ENCODE measurements around the gene PPM1N. TPM values are rescaled to one million over a fixed set of nuclear protein-coding genes. Genes with fewer than 3 reads are reported as not detected.

Gene PPM1N
- polyA plus RNA-seq, 1 donor: 1.0 TPM

DNA sequence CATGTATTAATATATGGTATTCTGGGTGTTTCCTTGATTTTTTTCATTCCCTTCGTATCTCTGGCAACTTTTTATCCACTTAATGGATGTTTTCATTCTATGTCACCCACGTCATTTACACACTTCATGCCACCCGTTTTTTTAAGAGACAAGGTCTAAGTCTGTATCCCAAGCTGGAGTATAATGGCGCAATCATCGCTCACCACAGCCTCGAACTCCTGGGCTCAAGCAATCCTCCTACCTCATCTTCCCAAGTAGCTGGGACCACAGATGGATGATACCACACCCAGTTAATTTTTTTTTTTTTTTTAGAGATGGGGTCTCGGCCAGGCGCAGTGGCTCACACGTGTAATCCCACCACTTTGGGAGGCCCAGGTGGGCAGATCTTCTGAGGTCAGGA lies 5.7 kb downstream of the PPM1N start:
- Histone ChIP-seq H3K4me3 (ENCODE audit: low read length) (no peak overlapping the region), H3K4me1 (ENCODE audit: control insufficient read depth, insufficient read depth, low read length) (peaks cover 14% of the 10 kb centered on the region), H3K27me3 (ENCODE audit: control insufficient read depth, insufficient read depth, low read length) (peaks cover 19% of the 10 kb centered on the region), H3K9me3 (ENCODE audit: control insufficient read depth, low read depth, low read length) (peaks cover 7% of the 10 kb centered on the region), H3K36me3 (ENCODE audit: control insufficient read depth, insufficient read depth, low read length) (no peaks in the 10 kb centered on the region), H3K27ac (ENCODE audit: low read length) (no peak overlapping the region)
- no peak for DNase-seq
- WGBS (ENCODE audit: insufficient coverage, low lambda C conversion rate): 83% methylated on average over 3 of the region's 9 CpGs

DNA sequence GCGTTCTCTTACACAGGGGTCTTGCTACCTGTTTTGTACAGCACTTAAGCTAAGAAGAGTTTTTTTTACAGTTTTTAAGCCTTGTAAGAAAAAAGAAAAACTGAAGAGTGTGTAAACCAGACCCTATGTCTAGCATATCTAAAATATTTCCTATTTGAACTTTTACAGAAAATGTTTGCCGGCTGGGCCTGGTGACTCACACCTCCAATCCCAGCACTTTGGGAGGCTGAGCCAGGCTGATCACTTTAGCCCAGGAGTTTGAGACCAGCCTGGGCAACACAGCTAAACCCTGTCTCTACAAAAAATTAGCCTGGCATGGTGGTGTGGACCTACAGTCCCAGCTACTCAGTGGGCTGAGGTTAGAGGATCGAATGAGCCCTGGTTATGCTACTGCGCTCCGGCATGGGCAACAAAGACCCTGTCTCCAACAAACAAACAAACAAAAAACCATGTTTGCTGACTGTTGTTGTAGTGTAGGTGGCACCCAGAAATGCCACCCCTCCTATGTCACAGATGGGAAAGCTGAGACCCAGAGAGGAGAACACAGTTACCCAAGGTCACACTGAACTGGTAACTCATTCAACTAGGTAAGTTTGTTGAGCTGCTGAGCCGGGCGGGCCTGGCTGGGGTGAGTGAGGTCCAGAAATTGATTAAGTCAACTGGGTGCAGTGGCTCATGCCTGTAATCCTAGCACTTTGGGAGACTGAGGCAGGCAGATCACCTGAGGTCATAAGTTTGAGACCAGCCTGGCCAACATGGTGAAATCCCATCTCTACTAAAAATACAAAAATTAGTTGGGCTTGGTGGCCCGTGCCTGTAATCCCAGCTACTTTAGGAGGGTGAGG lies 7.1 kb downstream of the PPM1N start:
- peaks cover 1% of the 10 kb centered on the region for H3K36me3 ChIP-seq (ENCODE audit: control insufficient read depth, insufficient read depth, low read length)
- no peaks in the 10 kb centered on the region for H3K9me3 ChIP-seq (ENCODE audit: control insufficient read depth, low read depth, low read length)
- no peak overlapping the region for H3K4me3 ChIP-seq (ENCODE audit: low read length)
- H3K27ac ChIP-seq (ENCODE audit: low read length): no peak overlapping the region
- DNase-seq: peak in 1 of 2 donors; percentile 15
- H3K27me3 ChIP-seq (ENCODE audit: control insufficient read depth, insufficient read depth, low read length): peaks cover 8% of the 10 kb centered on the region
- 80% methylated on average over 1 of the region's 8 CpGs for WGBS (ENCODE audit: insufficient coverage, low lambda C conversion rate)
- H3K4me1 ChIP-seq (ENCODE audit: control insufficient read depth, insufficient read depth, low read length): peaks cover 12% of the 10 kb centered on the region

DNA sequence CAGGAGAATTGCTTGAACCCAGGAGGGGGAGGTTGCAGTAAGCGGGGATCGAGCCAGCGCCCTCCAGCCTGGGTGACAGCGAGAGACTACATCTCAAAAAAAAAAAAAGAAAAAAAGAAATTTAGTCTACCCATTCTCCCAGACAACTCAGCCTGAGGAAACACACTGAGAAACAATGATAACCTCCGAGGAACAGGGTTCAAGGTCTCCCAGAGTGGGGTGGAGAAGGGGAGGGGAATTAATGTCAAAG lies 7.7 kb downstream of the PPM1N start:
- no CpG with 5 or more reads among the region's 5 CpGs for WGBS (ENCODE audit: insufficient coverage, low lambda C conversion rate)
- peaks cover 12% of the 10 kb centered on the region for H3K4me1 ChIP-seq (ENCODE audit: control insufficient read depth, insufficient read depth, low read length)
- peaks cover 3% of the 10 kb centered on the region for H3K36me3 ChIP-seq (ENCODE audit: control insufficient read depth, insufficient read depth, low read length)
- peaks cover 8% of the 10 kb centered on the region for H3K27me3 ChIP-seq (ENCODE audit: control insufficient read depth, insufficient read depth, low read length)
- no peaks in the 10 kb centered on the region for H3K9me3 ChIP-seq (ENCODE audit: control insufficient read depth, low read depth, low read length)
- H3K27ac ChIP-seq (ENCODE audit: low read length): peak overlapping the region; percentile 92
- H3K4me3 ChIP-seq (ENCODE audit: low read length): peak overlapping the region; percentile 99
- peak in 1 of 2 donors; percentile 59 for DNase-seq

DNA sequence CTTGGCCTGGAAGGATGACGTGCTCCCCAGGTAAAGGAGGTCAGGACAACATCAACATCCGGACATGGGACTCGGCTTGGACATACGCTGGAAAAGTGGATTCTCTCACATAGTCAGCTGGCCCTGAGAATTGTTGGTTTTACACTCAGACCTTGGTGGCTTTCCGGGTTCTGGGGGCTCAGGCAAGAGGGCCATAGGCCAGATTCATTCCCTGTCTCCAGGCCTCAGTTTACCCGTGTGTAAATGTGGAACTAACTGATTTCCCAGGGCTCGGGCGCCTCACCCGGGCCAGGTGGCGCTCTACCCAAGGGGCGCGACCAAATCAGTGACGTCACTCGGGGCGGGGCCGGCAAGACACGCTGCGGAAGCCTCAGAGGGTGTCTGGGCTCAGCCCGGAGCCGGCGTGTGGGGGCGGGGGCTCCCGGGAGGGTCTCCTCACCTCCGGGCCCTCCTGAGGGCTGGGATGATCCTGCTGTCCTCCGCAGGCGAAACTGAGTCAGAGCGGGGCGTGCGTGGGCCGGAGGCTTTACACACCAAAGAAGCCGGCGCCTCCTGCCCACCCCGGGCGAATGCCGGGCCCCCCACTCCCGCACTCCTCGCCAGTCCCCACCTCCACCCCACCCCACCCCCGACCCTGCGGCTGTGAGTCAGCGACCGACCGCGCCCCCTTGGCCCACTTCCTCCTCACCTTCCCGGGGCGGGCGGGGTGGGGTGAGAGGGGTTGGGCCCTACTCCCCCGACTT lies 8.2 kb downstream of the PPM1N start:
- Histone ChIP-seq H3K4me1 (ENCODE audit: control insufficient read depth, insufficient read depth, low read length) (peaks cover 12% of the 10 kb centered on the region), H3K4me3 (ENCODE audit: low read length) (peak overlapping the region; percentile 99), H3K36me3 (ENCODE audit: control insufficient read depth, insufficient read depth, low read length) (peaks cover 6% of the 10 kb centered on the region), H3K27ac (ENCODE audit: low read length) (peak overlapping the region; percentile 92), H3K27me3 (ENCODE audit: control insufficient read depth, insufficient read depth, low read length) (peaks cover 5% of the 10 kb centered on the region), H3K9me3 (ENCODE audit: control insufficient read depth, low read depth, low read length) (no peaks in the 10 kb centered on the region)
- DNase-seq: peak; percentile 92 to 96
- no CpG with 5 or more reads among the region's 47 CpGs for WGBS (ENCODE audit: insufficient coverage, low lambda C conversion rate)

DNA sequence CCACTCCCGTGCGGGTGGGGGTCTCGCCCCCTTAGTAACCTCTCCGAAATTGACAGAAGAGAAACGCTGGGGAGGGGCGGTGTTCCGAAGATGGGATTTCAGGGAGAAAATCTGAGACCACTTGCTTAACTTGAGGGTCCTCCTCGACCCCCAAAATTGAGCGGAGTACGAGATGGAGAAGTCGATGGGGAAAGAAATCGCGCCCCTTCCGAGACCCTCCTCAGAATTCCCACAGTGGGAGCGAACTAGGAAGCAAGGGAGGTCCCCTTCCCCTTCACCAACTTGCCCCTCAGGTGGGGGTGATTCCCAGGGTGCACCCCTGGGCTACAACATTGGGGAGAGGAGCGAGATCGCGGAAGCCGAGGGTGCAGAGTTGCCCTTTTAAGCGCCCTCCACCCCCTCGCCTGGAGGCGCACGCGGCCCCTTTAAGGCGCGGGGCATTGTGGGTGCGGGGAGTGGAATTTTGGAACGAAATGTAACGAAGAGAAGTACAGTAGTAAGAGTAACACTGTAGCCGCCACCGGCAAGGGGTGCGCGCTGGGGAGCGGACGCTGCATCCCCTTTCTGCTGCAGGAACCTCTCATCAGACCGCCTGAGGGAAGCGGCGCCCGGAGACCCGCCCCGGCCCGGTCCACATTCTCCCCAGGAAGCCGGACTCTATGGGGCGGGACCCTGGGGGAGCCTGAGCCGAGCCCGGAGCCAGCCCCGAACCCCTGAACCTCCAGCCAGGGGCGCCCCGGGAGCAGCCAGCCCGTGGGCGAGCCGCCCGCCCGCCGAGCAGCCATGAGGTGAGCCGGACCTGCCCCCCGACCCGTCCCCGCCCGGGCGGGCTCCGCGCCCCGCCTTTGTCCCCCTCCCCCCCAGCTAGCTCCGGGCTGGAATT lies 9.0 kb downstream of the PPM1N start, which contains the start of gene VASP:
Gene VASP (plus strand): TSS at position 491 of the 883 bp plus-strand sequence. CDS start 293 bp downstream, at position 784.
- Histone ChIP-seq H3K27me3 (ENCODE audit: control insufficient read depth, insufficient read depth, low read length) (no peaks in the 10 kb centered on the region), H3K9me3 (ENCODE audit: control insufficient read depth, low read depth, low read length) (no peaks in the 10 kb centered on the region), H3K4me3 (ENCODE audit: low read length) (peak within 1 kb of the TSS; percentile 99), H3K4me1 (ENCODE audit: control insufficient read depth, insufficient read depth, low read length) (peaks cover 12% of the 10 kb centered on the region), H3K27ac (ENCODE audit: low read length) (peak within 1 kb of the TSS; percentile 92), H3K36me3 (ENCODE audit: control insufficient read depth, insufficient read depth, low read length) (peaks cover 6% of the 10 kb centered on the region)
- WGBS (ENCODE audit: insufficient coverage, low lambda C conversion rate): no CpG with 5 or more reads among the region's 65 CpGs
- peak; percentile 80 to 89 for DNase-seq

DNA sequence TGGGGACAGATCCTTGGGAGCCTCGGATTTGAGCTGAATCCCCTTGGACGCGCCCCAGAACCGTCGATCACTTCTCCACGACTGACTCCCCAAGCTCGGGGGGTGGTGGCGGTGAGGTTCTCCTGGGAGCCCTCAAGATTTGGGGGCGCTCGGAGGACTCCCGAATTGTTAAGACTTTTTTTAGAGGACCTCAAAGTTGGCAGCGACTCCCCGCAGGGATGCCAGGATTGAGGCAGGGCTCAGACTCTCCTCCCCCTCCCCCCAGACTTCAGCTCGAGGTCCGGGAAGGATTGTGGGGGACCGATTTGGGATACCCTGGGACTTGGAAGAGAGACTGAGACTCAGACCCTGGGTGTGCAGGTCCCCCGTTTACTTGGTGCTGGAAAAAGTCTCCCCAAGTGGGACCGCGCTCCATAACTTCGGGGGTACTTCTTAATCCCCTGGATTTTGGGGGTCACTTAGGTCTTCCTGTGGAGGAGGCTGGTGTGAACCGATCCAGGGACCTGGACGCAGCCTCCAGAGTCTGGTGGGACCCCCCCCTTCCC lies 9.7 kb downstream of the PPM1N start:
- no peak for DNase-seq
- peak overlapping the region; percentile 92 for H3K27ac ChIP-seq (ENCODE audit: low read length)
- H3K9me3 ChIP-seq (ENCODE audit: control insufficient read depth, low read depth, low read length): no peaks in the 10 kb centered on the region
- no CpG with 5 or more reads among the region's 22 CpGs for WGBS (ENCODE audit: insufficient coverage, low lambda C conversion rate)
- peaks cover 12% of the 10 kb centered on the region for H3K4me1 ChIP-seq (ENCODE audit: control insufficient read depth, insufficient read depth, low read length)
- no peaks in the 10 kb centered on the region for H3K27me3 ChIP-seq (ENCODE audit: control insufficient read depth, insufficient read depth, low read length)
- H3K4me3 ChIP-seq (ENCODE audit: low read length): peak overlapping the region; percentile 99
- peaks cover 6% of the 10 kb centered on the region for H3K36me3 ChIP-seq (ENCODE audit: control insufficient read depth, insufficient read depth, low read length)

DNA sequence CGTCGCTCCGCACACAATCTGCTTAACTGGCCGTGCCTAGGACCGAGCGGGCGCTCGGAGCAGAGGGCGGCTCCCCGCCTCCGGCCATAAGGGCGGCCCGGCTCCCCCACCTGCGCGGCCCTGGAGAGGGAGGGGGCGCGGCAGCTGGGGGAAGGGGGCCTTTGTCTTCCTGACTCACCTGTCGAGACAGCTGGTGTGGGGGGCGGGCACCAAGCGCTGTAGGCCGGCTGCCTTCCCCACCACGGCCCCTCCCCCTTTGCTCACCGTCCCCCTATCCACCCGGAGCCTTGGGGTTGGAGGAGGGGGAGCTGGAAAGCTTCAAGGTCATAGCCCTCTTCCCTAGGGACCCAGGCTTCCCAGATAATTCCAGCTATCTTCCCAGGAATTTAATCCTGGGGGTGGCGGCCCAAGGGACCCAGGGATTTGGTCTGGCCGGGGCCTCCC lies 10.2 kb downstream of the PPM1N start:
- WGBS (ENCODE audit: insufficient coverage, low lambda C conversion rate): 0% methylated on average over 3 of the region's 26 CpGs
- H3K4me3 ChIP-seq (ENCODE audit: low read length): peak overlapping the region; percentile 99
- no peaks in the 10 kb centered on the region for H3K27me3 ChIP-seq (ENCODE audit: control insufficient read depth, insufficient read depth, low read length)
- no peaks in the 10 kb centered on the region for H3K9me3 ChIP-seq (ENCODE audit: control insufficient read depth, low read depth, low read length)
- DNase-seq: peak; percentile 71 to 82
- peak overlapping the region; percentile 92 for H3K27ac ChIP-seq (ENCODE audit: low read length)
- peaks cover 6% of the 10 kb centered on the region for H3K36me3 ChIP-seq (ENCODE audit: control insufficient read depth, insufficient read depth, low read length)
- H3K4me1 ChIP-seq (ENCODE audit: control insufficient read depth, insufficient read depth, low read length): peaks cover 12% of the 10 kb centered on the region

DNA sequence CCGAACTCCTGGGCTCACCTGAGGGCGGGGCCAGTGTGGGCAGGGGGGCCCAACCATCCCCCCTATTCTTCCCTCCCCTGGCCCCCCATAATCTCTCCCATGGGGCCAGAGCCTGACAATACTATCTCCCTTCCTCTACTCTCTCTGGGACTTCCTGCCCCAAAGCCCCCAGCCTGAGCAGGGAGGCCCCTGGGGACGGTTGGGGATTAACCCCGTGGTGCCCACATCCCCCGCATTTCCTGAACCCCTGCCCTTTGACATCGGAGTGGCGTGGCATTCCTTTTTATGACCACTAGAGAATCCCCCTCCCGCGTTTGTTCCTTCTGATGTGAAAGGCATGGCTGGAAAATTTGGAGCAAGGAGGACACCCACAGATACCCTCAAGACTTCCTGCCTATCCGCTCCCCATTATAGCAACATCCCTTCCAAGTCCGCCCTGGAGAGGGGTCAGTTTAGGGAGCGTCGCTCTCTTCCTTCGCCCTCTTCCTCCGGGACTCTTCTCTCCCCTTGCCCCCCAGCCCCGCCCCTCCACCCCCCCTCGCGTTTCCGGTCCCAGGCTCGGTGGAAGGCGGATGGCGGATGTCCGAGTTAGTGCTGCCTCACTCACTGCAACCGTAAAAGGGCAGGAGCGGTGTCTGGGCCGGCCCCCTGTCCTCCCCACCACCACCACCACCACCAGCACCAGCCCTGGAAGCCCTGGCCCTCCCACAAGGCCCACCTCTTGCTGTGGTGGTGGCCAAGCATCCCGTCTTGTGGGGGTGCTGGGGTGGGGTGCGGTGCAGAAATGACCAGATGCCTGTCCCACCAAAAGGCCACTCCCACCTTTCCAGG lies 10.8 kb downstream of the PPM1N start:
- WGBS (ENCODE audit: insufficient coverage, low lambda C conversion rate): no CpG with 5 or more reads among the region's 28 CpGs
- Histone ChIP-seq H3K27me3 (ENCODE audit: control insufficient read depth, insufficient read depth, low read length) (no peaks in the 10 kb centered on the region), H3K4me3 (ENCODE audit: low read length) (peak overlapping the region; percentile 99), H3K4me1 (ENCODE audit: control insufficient read depth, insufficient read depth, low read length) (peaks cover 17% of the 10 kb centered on the region), H3K9me3 (ENCODE audit: control insufficient read depth, low read depth, low read length) (no peaks in the 10 kb centered on the region), H3K36me3 (ENCODE audit: control insufficient read depth, insufficient read depth, low read length) (peaks cover 6% of the 10 kb centered on the region), H3K27ac (ENCODE audit: low read length) (peak overlapping the region; percentile 92)
- DNase-seq: peak in 1 of 2 donors; percentile 55

DNA sequence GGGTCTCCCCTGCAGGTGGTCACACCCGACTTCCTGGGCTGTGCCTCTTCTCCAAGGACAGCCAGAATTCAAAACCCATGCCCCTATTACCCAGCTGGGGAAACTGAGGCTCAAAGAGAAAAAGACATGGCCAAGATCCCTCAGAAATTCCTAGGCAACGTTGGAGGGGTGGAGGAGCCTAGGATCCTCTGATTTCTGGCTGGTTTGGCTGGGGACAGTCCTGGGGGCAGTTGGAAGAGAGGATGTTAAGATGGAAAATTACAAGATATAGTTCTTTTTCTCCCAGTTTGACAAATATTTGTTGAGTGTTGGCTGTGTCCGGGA lies 11.4 kb downstream of the PPM1N start:
- H3K36me3 ChIP-seq (ENCODE audit: control insufficient read depth, insufficient read depth, low read length): peaks cover 6% of the 10 kb centered on the region
- H3K9me3 ChIP-seq (ENCODE audit: control insufficient read depth, low read depth, low read length): no peaks in the 10 kb centered on the region
- DNase-seq: no peak
- H3K4me1 ChIP-seq (ENCODE audit: control insufficient read depth, insufficient read depth, low read length): peaks cover 23% of the 10 kb centered on the region
- H3K27ac ChIP-seq (ENCODE audit: low read length): peak overlapping the region; percentile 59
- H3K4me3 ChIP-seq (ENCODE audit: low read length): peak overlapping the region; percentile 29
- no peaks in the 10 kb centered on the region for H3K27me3 ChIP-seq (ENCODE audit: control insufficient read depth, insufficient read depth, low read length)
- no CpG with 5 or more reads among the region's 3 CpGs for WGBS (ENCODE audit: insufficient coverage, low lambda C conversion rate)
